IMR-90 (cell line): ENCODE measurements around the gene CCDC27. TPM values are rescaled to one million over a fixed set of nuclear protein-coding genes. Genes with fewer than 3 reads are reported as not detected.

Experiments
- ATAC-seq: fragments of 200-7000 bp; cut with Tn5 transposase; 2 replicates; pipeline ENCODE4 v1.9.1; 2020; ENCODE audit warnings: low read depth, mild to moderate bottlenecking, moderate library complexity
- BruUV-seq: library from RNA; stranded (reverse); fragments of 400-500 nt; replicated peaks from 2 replicates; lab custom pipeline; 2021; lab: Mats Ljungman, UMichigan
- CTCF ChIA-PET: fragments of 300-600 bp; formaldehyde crosslinking; extraction: SDS; loops from one replicate; lab custom pipeline; 2021; ENCODE audit warnings: antibody characterized with exemption; lab: Yijun Ruan, JAX
- POLR2A ChIA-PET: fragments of 300-600 bp; sonication (Branson Sonifier 250); formaldehyde crosslinking; loops from one replicate; lab custom pipeline; 2022; ENCODE audit warnings: antibody characterized with exemption; ENCODE audit not compliant: unreplicated experiment; lab: Charles Lee
- DNase-seq: peaks from one replicate; pipeline ENCODE4 v3.0.0; 2013
- H2AFZ ChIP-seq: replicated peaks from 2 replicates; pipeline ENCODE3; 2013; ENCODE audit warnings: low read length, mild to moderate bottlenecking; ENCODE audit not compliant: poor library complexity
- H2AK5ac ChIP-seq: 2 replicates; pipeline ENCODE4 v1.6.1; 2013; ENCODE audit warnings: low read depth, low read length, inconsistent platforms
- H2AK9ac ChIP-seq: replicated peaks from 2 replicates; pipeline ENCODE3; 2013; ENCODE audit warnings: mild to moderate bottlenecking, low read depth, low read length, moderate library complexity; ENCODE audit not compliant: poor library complexity
- H2BK120ac ChIP-seq: 2 replicates; pipeline ENCODE4 v1.6.1; 2013; ENCODE audit warnings: low read depth, low read length, inconsistent platforms
- H2BK15ac ChIP-seq: 3 replicates; pipeline ENCODE4 v1.6.1; 2013; ENCODE audit warnings: low read depth, low read length, inconsistent platforms
- H2BK20ac ChIP-seq: 2 replicates; pipeline ENCODE4 v1.6.1; 2013; ENCODE audit warnings: low read depth, mild to moderate bottlenecking, inconsistent platforms, low read length, moderate library complexity
- H2BK5ac ChIP-seq: 2 replicates; pipeline ENCODE4 v1.6.1; 2013; ENCODE audit warnings: mild to moderate bottlenecking, low read depth, low read length, inconsistent platforms; ENCODE audit not compliant: poor library complexity, severe bottlenecking
- H3K14ac ChIP-seq: replicated peaks from 2 replicates; pipeline ENCODE4 v1.6.1; 2013; ENCODE audit warnings: low read depth, low read length, inconsistent platforms
- H3K18ac ChIP-seq: 2 replicates; pipeline ENCODE4 v1.6.1; 2013; ENCODE audit warnings: low read depth, low read length, control low read depth
- H3K23ac ChIP-seq: 2 replicates; pipeline ENCODE4 v1.6.1; 2013; ENCODE audit warnings: low read depth, low read length, inconsistent platforms
- H3K27ac ChIP-seq: 2 replicates; pipeline ENCODE4 v1.5.1; 2013; ENCODE audit warnings: mild to moderate bottlenecking, control low read depth, low read length; ENCODE audit not compliant: insufficient read depth
- H3K27me3 ChIP-seq: 2 replicates; pipeline ENCODE4 v1.6.1; 2013; ENCODE audit warnings: low read length; ENCODE audit not compliant: control insufficient read depth, insufficient read depth
- H3K36me3 ChIP-seq: 2 replicates; pipeline ENCODE4 v1.6.1; 2013; ENCODE audit warnings: low read length, mixed read lengths; ENCODE audit not compliant: control insufficient read depth, insufficient read depth
- H3K4ac ChIP-seq: 2 replicates; pipeline ENCODE4 v1.6.1; 2013; ENCODE audit warnings: low read depth, low read length, inconsistent platforms
- H3K4me1 ChIP-seq: 2 replicates; pipeline ENCODE4 v1.6.1; 2013; ENCODE audit warnings: low read length, mixed read lengths; ENCODE audit not compliant: control insufficient read depth, insufficient read depth
- H3K4me2 ChIP-seq: 2 replicates; pipeline ENCODE4 v1.6.1; 2013; ENCODE audit warnings: low read depth, mild to moderate bottlenecking, control low read depth, low read length, moderate library complexity
- H3K4me3 ChIP-seq: 2 replicates; pipeline ENCODE4 v1.5.1; 2013; ENCODE audit warnings: low read depth, mild to moderate bottlenecking, control low read depth, low read length, moderate library complexity; ENCODE audit not compliant: insufficient read depth
- H3K56ac ChIP-seq: 2 replicates; pipeline ENCODE4 v1.6.1; 2013; ENCODE audit warnings: low read length, inconsistent platforms; ENCODE audit not compliant: insufficient read depth; ENCODE audit errors: extremely low read depth
- H3K79me1 ChIP-seq, 2 experiments: 2 replicates each; pipeline ENCODE4 v1.6.1; 2013; ENCODE audit warnings: low read length in 2 of 2, inconsistent platforms in 1 of 2, low read depth in 1 of 2
- H3K9ac ChIP-seq: 2 replicates; pipeline ENCODE4 v1.6.1; 2013; ENCODE audit warnings: low read depth, low read length, control low read depth
- H3K9me1 ChIP-seq: 2 replicates; pipeline ENCODE4 v1.6.1; 2013; ENCODE audit warnings: low read length, inconsistent platforms; ENCODE audit not compliant: insufficient read depth
- H3K9me3 ChIP-seq: 2 replicates; pipeline ENCODE4 v1.6.1; 2013; ENCODE audit warnings: low read length; ENCODE audit not compliant: control insufficient read depth, insufficient read depth
- H4K20me1 ChIP-seq: 2 replicates; pipeline ENCODE4 v1.6.1; 2013; ENCODE audit warnings: low read length, inconsistent platforms; ENCODE audit not compliant: insufficient read depth
- H4K5ac ChIP-seq: 2 replicates; pipeline ENCODE4 v1.6.1; 2013; ENCODE audit warnings: mild to moderate bottlenecking, low read depth, low read length, control low read depth
- H4K8ac ChIP-seq, 2 experiments: 2 replicates each; pipeline ENCODE4 v1.6.1; 2013; ENCODE audit warnings: low read depth in 2 of 2, low read length in 2 of 2, control low read depth in 1 of 2, inconsistent platforms in 1 of 2
- H4K91ac ChIP-seq: 2 replicates; pipeline ENCODE4 v1.6.1; 2013; ENCODE audit warnings: low read depth, low read length, inconsistent platforms; ENCODE audit not compliant: insufficient read depth
- BHLHE40 ChIP-seq: fragments of 150-350 bp; IDR thresholded peaks from 2 replicates; pipeline ENCODE4 v1.6.1; 2016; ENCODE audit warnings: mild to moderate bottlenecking, low read depth, low read length
- CEBPB ChIP-seq: IDR thresholded peaks from 2 replicates; pipeline ENCODE4 v1.6.1; 2012; ENCODE audit warnings: low read depth, low read length, improper control_type of control experiment
- MAFK ChIP-seq: IDR thresholded peaks from 2 replicates; pipeline ENCODE4 v1.6.1; 2012; ENCODE audit warnings: low read depth, low read length, improper control_type of control experiment
- MXI1 ChIP-seq: IDR thresholded peaks from 2 replicates; pipeline ENCODE4 v1.6.1; 2012; ENCODE audit warnings: low read depth, mild to moderate bottlenecking, low read length, moderate library complexity, borderline replicate concordance
- NFE2L2 ChIP-seq: fragments of 150-350 bp; IDR thresholded peaks from 2 replicates; pipeline ENCODE4 v1.6.1; 2016; ENCODE audit warnings: low read depth, mild to moderate bottlenecking, low read length
- RAD21 ChIP-seq: IDR thresholded peaks from 2 replicates; pipeline ENCODE4 v1.6.1; 2012; ENCODE audit warnings: low read length, improper control_type of control experiment
- RFX5 ChIP-seq: IDR thresholded peaks from 2 replicates; pipeline ENCODE4 v1.8.0; 2012; ENCODE audit warnings: low read depth, mild to moderate bottlenecking, low read length, moderate library complexity
- WGBS, 2 experiments: methylation state at CpG; one replicate each; pipeline versions ENCODE4 v1.1.5 to v1.1.7; 2013; ENCODE audit warnings: missing lambda C conversion rate in 2 of 2; ENCODE audit not compliant: insufficient read length in 1 of 2; ENCODE audit errors: extremely low coverage in 2 of 2; 5-methylcytosine and 5-hydroxymethylcytosine counted together
- dilution Hi-C: fragments of 300-500 bp; cut with HindIII; formaldehyde crosslinking; loops from one replicate; pipeline ENCODE4 v1.14.3; 2018; ENCODE audit warnings: low sequenced_read_pairs; ENCODE audit not compliant: unreplicated experiment
- in situ Hi-C: fragments of 300-500 bp; cut with MboI; formaldehyde crosslinking; loops from 3 replicates; pipeline ENCODE4 v1.14.3; 2019; ENCODE audit warnings: low sequenced_read_pairs, inconsistent platforms, mixed read lengths
- intact Hi-C: fragments of 100-400 bp; cut with micrococcal nuclease; formaldehyde crosslinking; loops from 2 replicates; pipeline ENCODE4 v1.10.0; 2022
- polyA plus RNA-seq, 3 experiments: library from polyadenylated mRNA; depleted of rRNA; stranded (reverse); fragments of >200 nt; gene quantifications; 2 replicates each; pipeline ENCODE4 v1.2.3, GENCODE V29; 2012; ENCODE audit warnings: low replicate concordance in 1 of 3
- total RNA-seq: library from RNA; depleted of rRNA; stranded (reverse); fragments of >200 nt; gene quantifications from 2 replicates; pipeline ENCODE4 v1.2.3, GENCODE V29; 2012
- TF ChIP-seq, protein P1 (sequence below): fragments of 150-350 bp; IDR thresholded peaks from 2 replicates; pipeline ENCODE4 v1.6.1; 2017; ENCODE audit warnings: mild to moderate bottlenecking, antibody characterized with exemption, low read length, low read depth
- TF ChIP-seq, protein P2 (sequence below): fragments of 150-350 bp; IDR thresholded peaks from 2 replicates; pipeline ENCODE4 v1.6.1; 2016; ENCODE audit warnings: low read depth, mild to moderate bottlenecking, low read length, moderate library complexity, borderline replicate concordance

The CCDC27 gene
- total and polyA plus RNA-seq, 2 of the 4 experiments (the other 2 are of a cell fraction), result not detected

DNA sequence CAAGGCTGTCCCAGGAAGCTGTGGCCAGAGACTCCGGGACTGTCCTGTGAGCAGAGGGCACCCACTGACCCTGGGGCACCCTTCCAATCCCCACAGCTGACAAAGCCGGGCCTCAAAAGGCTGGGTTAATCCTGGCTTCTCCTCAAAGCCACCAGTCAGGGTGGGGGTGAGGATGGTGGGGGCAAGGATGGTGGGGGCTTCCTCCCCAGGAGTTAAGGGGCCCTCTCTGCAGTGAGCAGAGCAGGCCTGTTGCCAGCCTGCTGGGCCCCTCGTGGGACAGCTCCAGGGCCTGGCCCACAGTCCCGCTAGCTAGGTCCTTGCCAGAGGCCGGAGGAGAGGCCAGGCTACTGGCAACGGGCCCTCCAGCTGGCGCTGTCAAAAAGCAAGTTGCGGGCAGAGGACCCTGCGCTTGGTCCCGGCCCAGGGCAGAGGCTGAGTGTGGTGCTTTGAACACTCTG lies 37.9 kb upstream of the CCDC27 start:
- Histone ChIP-seq H3K27ac (no peak overlapping the region), H3K9ac (no peak overlapping the region), H3K79me1 (no peaks in the 10 kb centered on the region), H2BK20ac (no peak overlapping the region), H2BK5ac (no peak overlapping the region), H3K36me3 (no peaks in the 10 kb centered on the region), H2AK5ac (no peak overlapping the region), H3K56ac (no peak overlapping the region), H2BK120ac (no peak overlapping the region), H3K18ac (no peak overlapping the region), H2AK9ac (no peak overlapping the region), H2AFZ (no peak overlapping the region), H2BK15ac (no peak overlapping the region), H3K27me3 (peaks cover 66% of the 10 kb centered on the region), H4K20me1 (no peaks in the 10 kb centered on the region), H3K9me1 (no peaks in the 10 kb centered on the region), H3K23ac (no peak overlapping the region), H3K4me2 (no peak overlapping the region), H3K14ac (no peak overlapping the region), H4K8ac (no peak overlapping the region), H3K4me1 (no peaks in the 10 kb centered on the region), H3K4me3 (no peak overlapping the region), H4K91ac (no peak overlapping the region), H3K4ac (no peak overlapping the region), H3K9me3 (no peaks in the 10 kb centered on the region), H4K5ac (no peak overlapping the region)
- ATAC-seq, result no peak
- BruUV-seq, result no TSS peak
- intact Hi-C loops, result no loop called here
- in situ Hi-C loops, result no loop called here
- ChIA-PET CTCF (interaction anchor here (1.3 kb wide), 1 partner anchor 10 kb away, joined by 10 read pairs; no protein-coding TSS in a partner anchor), POLR2A (no interaction called here)
- dilution Hi-C loops, result no loop called here
- 16% methylated on average over 6 of the region's 10 CpGs; no CpG with 5 or more reads in 1 of the 2 experiments for WGBS, 2 experiments
- TF ChIP-seq, protein P1, sequence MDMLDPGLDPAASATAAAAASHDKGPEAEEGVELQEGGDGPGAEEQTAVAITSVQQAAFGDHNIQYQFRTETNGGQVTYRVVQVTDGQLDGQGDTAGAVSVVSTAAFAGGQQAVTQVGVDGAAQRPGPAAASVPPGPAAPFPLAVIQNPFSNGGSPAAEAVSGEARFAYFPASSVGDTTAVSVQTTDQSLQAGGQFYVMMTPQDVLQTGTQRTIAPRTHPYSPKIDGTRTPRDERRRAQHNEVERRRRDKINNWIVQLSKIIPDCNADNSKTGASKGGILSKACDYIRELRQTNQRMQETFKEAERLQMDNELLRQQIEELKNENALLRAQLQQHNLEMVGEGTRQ, result no peak
- TF ChIP-seq RAD21 (no peak), MAFK (no peak), CEBPB (no peak), MXI1 (no peak), BHLHE40 (no peak), NFE2L2 (no peak), RFX5 (no peak)
- TF ChIP-seq, protein P2, sequence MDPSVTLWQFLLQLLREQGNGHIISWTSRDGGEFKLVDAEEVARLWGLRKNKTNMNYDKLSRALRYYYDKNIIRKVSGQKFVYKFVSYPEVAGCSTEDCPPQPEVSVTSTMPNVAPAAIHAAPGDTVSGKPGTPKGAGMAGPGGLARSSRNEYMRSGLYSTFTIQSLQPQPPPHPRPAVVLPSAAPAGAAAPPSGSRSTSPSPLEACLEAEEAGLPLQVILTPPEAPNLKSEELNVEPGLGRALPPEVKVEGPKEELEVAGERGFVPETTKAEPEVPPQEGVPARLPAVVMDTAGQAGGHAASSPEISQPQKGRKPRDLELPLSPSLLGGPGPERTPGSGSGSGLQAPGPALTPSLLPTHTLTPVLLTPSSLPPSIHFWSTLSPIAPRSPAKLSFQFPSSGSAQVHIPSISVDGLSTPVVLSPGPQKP, result no peak
- no peak for DNase-seq
